Measurements from ENCODE around the gene NFASC. TPM values are rescaled to one million over a fixed set of nuclear protein-coding genes. Genes with fewer than 3 reads are reported as not detected.

Gene NFASC
- total RNA-seq: under 1 TPM in 3 of 5 donors, not detected in 2; 0.13 to 0.35 (median 0.19) TPM
- 0.07 TPM for total RNA-seq (2013)
- 0 to 0.46 (median 0.04) reads per million in 29 experiments for total RNA-seq

DNA sequence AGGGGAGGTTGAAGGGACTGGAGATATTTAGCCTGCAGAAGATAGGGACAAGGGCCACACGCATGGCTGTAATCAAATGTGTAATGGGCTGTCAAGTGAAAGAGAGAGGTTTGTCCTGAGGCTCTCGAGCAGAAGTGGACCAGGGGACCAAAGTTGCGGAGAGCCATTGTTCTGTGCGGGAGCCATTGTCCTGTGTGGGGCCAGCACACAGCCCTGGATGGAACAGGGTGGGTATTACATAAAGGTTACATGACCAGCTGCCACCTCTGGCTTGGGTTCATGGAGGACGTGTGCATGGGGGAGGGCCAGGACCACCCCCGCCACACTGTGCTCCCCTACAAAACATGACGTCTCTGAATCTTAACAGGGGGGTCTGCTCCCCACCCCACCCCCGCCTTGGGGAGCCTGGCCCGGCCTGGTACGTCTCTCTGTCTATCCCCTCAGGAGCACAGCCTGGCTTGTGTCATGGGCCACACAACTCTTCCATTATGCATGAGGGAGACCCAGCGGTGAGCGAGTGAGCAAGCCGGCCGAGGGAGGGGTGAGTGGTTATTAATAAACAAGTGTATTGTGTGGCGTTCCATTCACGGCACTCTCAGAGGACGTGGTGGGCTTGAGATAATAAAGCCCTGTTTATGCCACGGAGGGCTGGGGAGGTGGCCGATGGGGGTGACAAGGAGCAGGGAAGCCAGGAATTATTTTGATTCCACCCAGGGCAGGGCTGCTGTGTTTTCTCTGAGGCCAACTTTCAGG, at the start of gene NFASC:
Gene NFASC (plus strand): TSS at position 703 of the 753 bp plus-strand sequence. CDS start 73,454 bp downstream, outside the sequence.
- no peaks in the 10 kb centered on the region for H3K36me3 ChIP-seq (ENCODE audit: control insufficient read depth in 2 of 2, extremely low read depth in 1 of 2, insufficient read depth in 1 of 2, low read length in 1 of 2)
- Mint-ChIP-seq H3K9me3 (no peaks in the 10 kb centered on the region), H3K27ac (no peak within 1 kb of the TSS), H3K4me1 (no peaks in the 10 kb centered on the region), H3K4me3 (no peak within 1 kb of the TSS), H3K36me3 (no peaks in the 10 kb centered on the region), H3K27me3 (peaks cover 21 to 24% of the 10 kb centered on the region in 2 donors)
- H3K27me3 ChIP-seq (replicated peaks in 1 of 2; ENCODE audit: control insufficient read depth in 2 of 2, extremely low read depth in 1 of 2, insufficient read depth in 2 of 2, low read length in 1 of 2): peaks cover 0 to 36% of the 10 kb centered on the region in 2 experiments
- H3K9me3 ChIP-seq: no peaks in the 10 kb centered on the region
- ChIA-PET CTCF (no interaction called here), POLR2A (no interaction called here)
- DNase-seq: no peak
- no peak within 1 kb of the TSS for H3K4me3 ChIP-seq (ENCODE audit: control insufficient read depth in 1 of 2, extremely low read depth in 1 of 2, low read length in 1 of 2)
- 85% methylated on average over 18 of the region's 19 CpGs for WGBS (ENCODE audit: insufficient coverage)
- no peak for ATAC-seq (replicated peaks in 1 of 4)
- H3K4me1 ChIP-seq (ENCODE audit: control insufficient read depth in 1 of 2, extremely low read depth in 1 of 2, insufficient read depth in 2 of 2, low read length in 2 of 2): no peaks in the 10 kb centered on the region
- no peak within 1 kb of the TSS for H3K27ac ChIP-seq (ENCODE audit: low read length)

DNA sequence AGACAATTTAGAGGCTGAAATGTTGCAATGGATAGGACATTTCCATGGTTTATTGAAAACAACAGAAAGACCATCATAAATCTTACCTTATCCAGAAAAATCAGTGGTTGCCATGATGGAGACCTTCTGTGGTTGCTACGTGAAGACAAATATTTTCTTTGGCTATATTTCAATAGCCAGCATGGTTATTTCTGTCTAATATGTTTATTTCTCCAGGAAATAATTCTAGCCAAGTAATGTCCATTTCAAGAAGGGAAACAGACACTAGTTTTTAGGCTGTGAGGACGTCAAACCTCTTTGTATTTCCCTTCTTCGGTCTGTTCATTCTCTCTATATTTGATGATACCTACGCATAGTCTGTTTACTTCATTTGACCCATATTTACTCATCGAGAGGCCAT, 49.2 kb upstream of the NFASC start:
- no peak for ATAC-seq (replicated peaks in 1 of 4)
- WGBS (ENCODE audit: insufficient coverage): 86% methylated on average over 1 of the region's 5 CpGs

DNA sequence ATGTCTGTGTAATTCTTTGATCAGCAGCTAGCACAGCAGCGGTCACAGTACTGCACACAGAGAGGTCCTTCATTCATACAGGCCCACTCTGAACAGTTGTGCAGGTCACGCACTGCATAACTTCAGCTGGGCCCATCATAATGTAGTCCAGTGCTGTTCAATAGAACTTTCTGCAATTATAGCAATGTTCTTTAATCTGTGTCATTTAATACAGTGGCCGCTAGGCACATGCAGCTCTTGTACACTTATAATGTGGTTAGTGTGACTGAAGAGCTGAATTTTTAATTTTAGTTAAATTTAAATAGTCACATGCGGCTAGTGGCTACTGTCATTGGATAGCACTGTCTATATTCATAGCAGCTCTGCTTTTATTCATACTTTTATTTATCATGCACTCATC, 48.7 kb upstream of the NFASC start:
- no peaks in the 10 kb centered on the region for H3K9me3 ChIP-seq
- no peak overlapping the region for H3K4me3 Mint-ChIP-seq
- H3K36me3 Mint-ChIP-seq: no peaks in the 10 kb centered on the region
- H3K4me1 Mint-ChIP-seq: no peaks in the 10 kb centered on the region
- peaks cover 23 to 25% of the 10 kb centered on the region in 2 donors for H3K27me3 Mint-ChIP-seq
- no peak overlapping the region for H3K4me3 ChIP-seq (ENCODE audit: control insufficient read depth in 1 of 2, extremely low read depth in 1 of 2, low read length in 1 of 2)
- ATAC-seq (replicated peaks in 1 of 4): no peak
- no peaks in the 10 kb centered on the region for H3K9me3 Mint-ChIP-seq
- no peak for DNase-seq
- POLR2A ChIA-PET: no interaction called here
- H3K27ac Mint-ChIP-seq: no peak overlapping the region
- H3K27ac ChIP-seq (ENCODE audit: low read length): no peak overlapping the region
- H3K27me3 ChIP-seq (replicated peaks in 1 of 2; ENCODE audit: control insufficient read depth in 2 of 2, extremely low read depth in 1 of 2, insufficient read depth in 2 of 2, low read length in 1 of 2): peaks cover 0 to 26% of the 10 kb centered on the region in 2 experiments
- WGBS (ENCODE audit: insufficient coverage): no CpG with 5 or more reads among the region's 4 CpGs
- no peaks in the 10 kb centered on the region for H3K4me1 ChIP-seq (ENCODE audit: control insufficient read depth in 1 of 2, extremely low read depth in 1 of 2, insufficient read depth in 2 of 2, low read length in 2 of 2)
- CTCF ChIA-PET: interaction anchor here in 1 of 2 donors (0.5 kb wide), 1 partner anchor 11 kb away, joined by 3 read pairs; no protein-coding TSS in a partner anchor
- H3K36me3 ChIP-seq (ENCODE audit: control insufficient read depth in 2 of 2, extremely low read depth in 1 of 2, insufficient read depth in 1 of 2, low read length in 1 of 2): no peaks in the 10 kb centered on the region

More for the DNA sequence above, 49.2 kb upstream of the NFASC start:
- H3K27me3 ChIP-seq (replicated peaks in 1 of 2; ENCODE audit: control insufficient read depth in 2 of 2, extremely low read depth in 1 of 2, insufficient read depth in 2 of 2, low read length in 1 of 2): peaks cover 0 to 21% of the 10 kb centered on the region in 2 experiments
- no peaks in the 10 kb centered on the region for H3K36me3 Mint-ChIP-seq
- no peaks in the 10 kb centered on the region for H3K9me3 ChIP-seq
- peaks cover 21 to 23% of the 10 kb centered on the region in 2 donors for H3K27me3 Mint-ChIP-seq
- H3K4me3 ChIP-seq (ENCODE audit: control insufficient read depth in 1 of 2, extremely low read depth in 1 of 2, low read length in 1 of 2): no peak overlapping the region
- no peak for DNase-seq
- H3K4me3 Mint-ChIP-seq: no peak overlapping the region
- CTCF ChIA-PET: interaction anchor here (0.5 to 0.6 kb wide), 2 partner anchors 10 to 26 kb away, joined by 3 to 4 read pairs; no protein-coding TSS in a partner anchor
- no peak overlapping the region for H3K27ac Mint-ChIP-seq
- no peak overlapping the region for H3K27ac ChIP-seq (ENCODE audit: low read length)
- no peaks in the 10 kb centered on the region for H3K36me3 ChIP-seq (ENCODE audit: control insufficient read depth in 2 of 2, extremely low read depth in 1 of 2, insufficient read depth in 1 of 2, low read length in 1 of 2)
- H3K4me1 Mint-ChIP-seq: no peaks in the 10 kb centered on the region
- no peaks in the 10 kb centered on the region for H3K4me1 ChIP-seq (ENCODE audit: control insufficient read depth in 1 of 2, extremely low read depth in 1 of 2, insufficient read depth in 2 of 2, low read length in 2 of 2)
- no peaks in the 10 kb centered on the region for H3K9me3 Mint-ChIP-seq
- POLR2A ChIA-PET: no interaction called here

DNA sequence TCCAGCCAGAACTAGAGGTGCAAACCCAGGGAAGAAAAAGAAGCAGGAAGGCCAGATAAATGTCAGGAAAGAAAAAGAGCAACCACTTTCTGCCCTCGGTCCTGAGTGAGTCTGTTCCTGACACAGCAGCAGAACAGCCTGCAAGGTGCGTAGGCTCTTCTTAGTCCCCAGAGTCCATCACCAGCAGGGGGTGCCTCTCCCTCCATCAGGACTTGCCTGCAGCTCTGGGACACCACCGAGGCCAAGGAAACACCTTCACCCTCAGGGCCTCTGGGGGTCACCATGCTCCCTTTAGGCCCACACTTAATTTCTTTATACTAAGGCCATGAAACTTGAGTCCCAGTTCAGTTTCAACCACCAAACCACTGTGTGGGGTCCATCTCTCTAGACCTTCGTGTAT, 43.7 kb upstream of the NFASC start:
- H3K4me1 ChIP-seq (ENCODE audit: control insufficient read depth in 1 of 2, extremely low read depth in 1 of 2, insufficient read depth in 2 of 2, low read length in 2 of 2): peaks cover 0 to 8% of the 10 kb centered on the region in 2 experiments
- H3K27me3 ChIP-seq (replicated peaks in 1 of 2; ENCODE audit: control insufficient read depth in 2 of 2, extremely low read depth in 1 of 2, insufficient read depth in 2 of 2, low read length in 1 of 2): peaks cover 0 to 59% of the 10 kb centered on the region in 2 experiments
- 38% methylated on average over 2 of the region's 4 CpGs for WGBS (ENCODE audit: insufficient coverage)
- no peaks in the 10 kb centered on the region for H3K36me3 ChIP-seq (ENCODE audit: control insufficient read depth in 2 of 2, extremely low read depth in 1 of 2, insufficient read depth in 1 of 2, low read length in 1 of 2)
- no peak for ATAC-seq (replicated peaks in 1 of 4)
- ChIA-PET CTCF (no interaction called here), POLR2A (no interaction called here)
- Mint-ChIP-seq H3K36me3 (no peaks in the 10 kb centered on the region), H3K4me1 (peaks cover 3 to 11% (median 9%) of the 10 kb centered on the region in 3 donors), H3K9me3 (no peaks in the 10 kb centered on the region), H3K4me3 (no peak overlapping the region), H3K27ac (no peak overlapping the region), H3K27me3 (peaks cover 57% of the 10 kb centered on the region in 2 donors)
- no peak overlapping the region for H3K4me3 ChIP-seq (ENCODE audit: control insufficient read depth in 1 of 2, extremely low read depth in 1 of 2, low read length in 1 of 2)
- peak in 1 of 35 experiments; percentile 8 for DNase-seq
- H3K9me3 ChIP-seq: no peaks in the 10 kb centered on the region
- H3K27ac ChIP-seq (ENCODE audit: low read length): no peak overlapping the region

DNA sequence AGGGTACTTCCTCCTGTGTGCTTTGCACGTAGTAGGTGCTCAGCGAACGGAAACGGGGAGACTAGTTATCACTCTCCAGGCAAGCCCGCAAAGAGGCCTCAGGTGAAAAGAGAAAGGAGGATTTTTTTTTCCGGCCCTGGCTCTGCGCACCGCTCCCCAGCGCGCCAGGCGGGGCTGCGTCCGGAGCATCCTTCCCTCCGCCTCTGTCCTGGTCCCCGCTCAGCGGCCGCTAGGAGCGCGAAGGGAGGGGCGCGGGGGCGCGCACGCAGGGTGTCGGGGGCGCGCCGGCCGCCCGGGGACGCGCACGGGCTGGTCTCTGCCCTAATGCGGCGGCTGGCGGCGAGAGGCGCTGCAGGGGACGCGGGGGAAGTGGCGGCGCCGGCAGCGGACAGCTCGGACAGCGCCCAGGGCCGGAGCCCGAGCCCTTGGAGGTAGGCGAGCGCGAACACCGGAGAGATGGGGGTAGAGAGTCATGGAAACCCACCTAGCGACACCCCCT, 42.3 kb upstream of the NFASC start:
- DNase-seq (peak in 12 of 35 experiments; percentile 4 to 45 (median 11)), ATAC-seq (replicated peaks in 1 of 4) (peak; percentile 37 to 62 (median 48))
- Mint-ChIP-seq H3K9me3 (no peaks in the 10 kb centered on the region), H3K4me1 (peaks cover 3 to 11% (median 9%) of the 10 kb centered on the region in 3 donors), H3K4me3 (peak overlapping the region; percentile 42 to 56 (median 42)), H3K36me3 (no peaks in the 10 kb centered on the region), H3K27me3 (peaks cover 56 to 61% of the 10 kb centered on the region in 2 donors), H3K27ac (no peak overlapping the region)
- Histone ChIP-seq H3K27ac (ENCODE audit: low read length) (no peak overlapping the region), H3K9me3 (no peaks in the 10 kb centered on the region), H3K4me3 (ENCODE audit: control insufficient read depth in 1 of 2, extremely low read depth in 1 of 2, low read length in 1 of 2) (no peak overlapping the region), H3K36me3 (ENCODE audit: control insufficient read depth in 2 of 2, extremely low read depth in 1 of 2, insufficient read depth in 1 of 2, low read length in 1 of 2) (no peaks in the 10 kb centered on the region), H3K27me3 (replicated peaks in 1 of 2; ENCODE audit: control insufficient read depth in 2 of 2, extremely low read depth in 1 of 2, insufficient read depth in 2 of 2, low read length in 1 of 2) (peaks cover 0 to 59% of the 10 kb centered on the region in 2 experiments), H3K4me1 (ENCODE audit: control insufficient read depth in 1 of 2, extremely low read depth in 1 of 2, insufficient read depth in 2 of 2, low read length in 2 of 2) (peaks cover 0 to 8% of the 10 kb centered on the region in 2 experiments)
- ChIA-PET CTCF (no interaction called here), POLR2A (no interaction called here)
- 2% methylated on average over 37 of the region's 53 CpGs for WGBS (ENCODE audit: insufficient coverage)

DNA sequence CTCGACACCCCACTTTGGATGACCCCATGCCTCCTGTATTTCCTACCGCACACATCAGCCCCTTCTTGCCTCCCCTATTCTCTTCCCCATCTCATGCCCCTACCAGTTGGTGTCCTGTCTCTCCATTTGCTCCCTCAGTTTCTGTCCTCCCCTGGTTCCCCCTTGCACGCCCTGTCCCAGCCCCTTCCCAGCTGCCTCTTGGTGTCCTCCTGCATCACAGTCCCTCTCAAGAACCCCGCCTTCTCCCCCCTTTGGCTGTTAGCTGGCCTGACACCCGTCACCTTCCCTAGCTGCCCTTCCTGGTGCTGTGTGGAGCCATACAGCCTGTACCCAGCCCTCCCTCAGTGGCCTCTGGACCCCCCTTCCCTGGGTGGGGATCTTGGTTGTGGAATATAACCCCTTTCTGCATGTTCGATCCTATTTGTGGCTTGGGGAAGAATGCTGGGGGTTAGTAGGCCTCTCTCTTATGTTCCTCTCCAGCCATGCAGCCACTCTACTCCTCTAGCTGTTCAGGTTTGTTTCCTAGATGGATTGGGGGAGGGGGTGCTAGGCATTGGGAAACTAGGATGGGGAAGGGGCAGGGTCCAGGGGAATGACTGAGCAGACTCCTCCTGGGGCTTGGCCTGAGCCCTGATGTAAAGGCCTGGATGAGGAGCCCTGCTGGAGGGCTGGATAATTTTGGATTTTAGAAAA, 41.4 kb upstream of the NFASC start:
- Histone ChIP-seq H3K27me3 (replicated peaks in 1 of 2; ENCODE audit: control insufficient read depth in 2 of 2, extremely low read depth in 1 of 2, insufficient read depth in 2 of 2, low read length in 1 of 2) (peaks cover 0 to 58% of the 10 kb centered on the region in 2 experiments), H3K27ac (ENCODE audit: low read length) (no peak overlapping the region), H3K36me3 (ENCODE audit: control insufficient read depth in 2 of 2, extremely low read depth in 1 of 2, insufficient read depth in 1 of 2, low read length in 1 of 2) (no peaks in the 10 kb centered on the region), H3K9me3 (no peaks in the 10 kb centered on the region), H3K4me1 (ENCODE audit: control insufficient read depth in 1 of 2, extremely low read depth in 1 of 2, insufficient read depth in 2 of 2, low read length in 2 of 2) (peaks cover 0 to 8% of the 10 kb centered on the region in 2 experiments), H3K4me3 (ENCODE audit: control insufficient read depth in 1 of 2, extremely low read depth in 1 of 2, low read length in 1 of 2) (no peak overlapping the region)
- H3K27me3 Mint-ChIP-seq: peaks cover 56 to 60% of the 10 kb centered on the region in 2 donors
- H3K36me3 Mint-ChIP-seq: no peaks in the 10 kb centered on the region
- no peak for DNase-seq
- H3K27ac Mint-ChIP-seq: no peak overlapping the region
- H3K9me3 Mint-ChIP-seq: no peaks in the 10 kb centered on the region
- CTCF ChIA-PET: no interaction called here
- POLR2A ChIA-PET: no interaction called here
- H3K4me1 Mint-ChIP-seq: peaks cover 3 to 11% (median 9%) of the 10 kb centered on the region in 3 donors
- ATAC-seq (replicated peaks in 1 of 4): no peak
- peak overlapping the region in 2 of 3 donors; percentile 21 to 64 for H3K4me3 Mint-ChIP-seq
- WGBS (ENCODE audit: insufficient coverage): 29% methylated on average over 4 of the region's 6 CpGs
